KOPT-K1 (cell line): ENCODE measurements around the gene P2RX6.
"Not testable (repeated sequence)": the region's sequence is repeated elsewhere in the genome, so short reads cannot be mapped to it uniquely, and the experiment has no call there.

Experiments used
- H3K27ac ChIP-seq: fragments of 200-600 bp; sonication (generic); 2 replicates; pipeline ENCODE4 v1.5.1; 2016; ENCODE audit warnings: antibody characterized with exemption, mild to moderate bottlenecking, low read depth, low read length; ENCODE audit not compliant: poor library complexity, severe bottlenecking
- H3K36me3 ChIP-seq: fragments of 200-600 bp; sonication (generic); 2 replicates; pipeline ENCODE4 v1.5.1; 2017; ENCODE audit warnings: antibody characterized with exemption, mild to moderate bottlenecking, low read length, moderate library complexity; ENCODE audit not compliant: insufficient read depth
- H3K9me3 ChIP-seq: fragments of 200-600 bp; sonication (generic); 2 replicates; pipeline ENCODE4 v1.5.1; 2017; ENCODE audit warnings: antibody characterized with exemption, low read length, mild to moderate bottlenecking; ENCODE audit not compliant: insufficient read depth, poor library complexity, severe bottlenecking

Gene P2RX6

GRCh38 chr22:21043860-21044535 is 29.0 kb downstream of the P2RX6 start:
- Histone ChIP-seq H3K27ac (no peak overlapping the region), H3K36me3 (no peaks in the 10 kb centered on the region), H3K9me3 (no peaks in the 10 kb centered on the region)

- Histone ChIP-seq H3K9me3 (no peaks in the 10 kb centered on the region), H3K27ac (no peak overlapping the region), H3K36me3 (no peaks in the 10 kb centered on the region)
Measured at GRCh38 chr22:21044931-21045584, 30.1 kb downstream of the P2RX6 start.

- Histone ChIP-seq H3K36me3 (no peaks in the 10 kb centered on the region), H3K27ac (no peak within 1 kb of the TSS), H3K9me3 (no peaks in the 10 kb centered on the region)
Measured at GRCh38 chr22:21045585-21046294, 30.8 kb downstream of the P2RX6 start, which contains the start of gene LRRC74B. LRRC74B (plus strand) TSS chr22:21045946; CDS start chr22:21045987, 41 bp downstream.

- Histone ChIP-seq H3K9me3 (no peaks in the 10 kb centered on the region), H3K27ac (no peak overlapping the region), H3K36me3 (no peaks in the 10 kb centered on the region)
Measured at GRCh38 chr22:21047035-21047661, 32.2 kb downstream of the P2RX6 start.

- Histone ChIP-seq H3K9me3 (no peaks in the 10 kb centered on the region), H3K36me3 (no peaks in the 10 kb centered on the region), H3K27ac (no peak overlapping the region)
Measured at GRCh38 chr22:21047730-21048129, 32.8 kb downstream of the P2RX6 start.

GRCh38 chr22:21048448-21048847 is 33.5 kb downstream of the P2RX6 start:
- not testable (repeated sequence) for H3K9me3 ChIP-seq, H3K36me3 ChIP-seq, H3K27ac ChIP-seq

GRCh38 chr22:21048965-21049364 is 34.0 kb downstream of the P2RX6 start:
- H3K36me3 ChIP-seq, H3K27ac ChIP-seq, H3K9me3 ChIP-seq: not testable (repeated sequence)

GRCh38 chr22:21051145-21051830 is 36.3 kb downstream of the P2RX6 start:
- Histone ChIP-seq H3K27ac (no peak overlapping the region), H3K9me3 (no peaks in the 10 kb centered on the region), H3K36me3 (no peaks in the 10 kb centered on the region)

- Histone ChIP-seq H3K9me3 (no peaks in the 10 kb centered on the region), H3K36me3 (no peaks in the 10 kb centered on the region), H3K27ac (no peak overlapping the region)
Measured at GRCh38 chr22:21051831-21052400, 37.0 kb downstream of the P2RX6 start.

- Histone ChIP-seq H3K36me3 (no peaks in the 10 kb centered on the region), H3K9me3 (no peaks in the 10 kb centered on the region), H3K27ac (no peak overlapping the region)
Measured at GRCh38 chr22:21052715-21053459, 37.9 kb downstream of the P2RX6 start.

GRCh38 chr22:21054046-21054713 is 39.2 kb downstream of the P2RX6 start:
- Histone ChIP-seq H3K36me3 (no peaks in the 10 kb centered on the region), H3K27ac (no peak overlapping the region), H3K9me3 (no peaks in the 10 kb centered on the region)

GRCh38 chr22:21054714-21055563 is 40.0 kb downstream of the P2RX6 start:
- no peaks in the 10 kb centered on the region for H3K9me3 ChIP-seq
- H3K27ac ChIP-seq = no peak overlapping the region
- no peaks in the 10 kb centered on the region for H3K36me3 ChIP-seq

GRCh38 chr22:21055564-21055834 is 40.5 kb downstream of the P2RX6 start:
- Histone ChIP-seq H3K27ac (no peak overlapping the region), H3K9me3 (no peaks in the 10 kb centered on the region), H3K36me3 (no peaks in the 10 kb centered on the region)
